A673 (cell line): Measurements from ENCODE around the gene GABRB3. TPM values are rescaled to one million over a fixed set of nuclear protein-coding genes. Genes with fewer than 3 reads are reported as not detected.

Experiments used
- BruUV-seq: library from RNA; stranded (reverse); fragments of 400-500 nt; replicated peaks from 2 replicates; lab custom pipeline; 2021; lab: Mats Ljungman, UMichigan
- CTCF ChIA-PET: fragments of 300-600 bp; sonication (Branson Sonifier 250); formaldehyde crosslinking; loops from one replicate; lab custom pipeline; 2022; ENCODE audit warnings: antibody characterized with exemption; lab: Charles Lee
- POLR2A ChIA-PET: fragments of 300-600 bp; sonication (Branson Sonifier 250); formaldehyde crosslinking; loops from one replicate; lab custom pipeline; 2022; ENCODE audit warnings: antibody characterized with exemption; ENCODE audit not compliant: low non-redundant PET; lab: Charles Lee
- DNase-seq: peaks from one replicate; pipeline ENCODE4 v3.0.0-alpha.2; 2015; ENCODE audit warnings: low spot score
- H3K27ac ChIP-seq: fragments of 200-600 bp; sonication (generic); 2 replicates; pipeline ENCODE4 v1.5.1; 2016; ENCODE audit warnings: mixed run types, low read depth, mild to moderate bottlenecking, mixed read lengths, antibody characterized with exemption, low read length; ENCODE audit not compliant: poor library complexity, severe bottlenecking
- H3K27me3 ChIP-seq: fragments of 200-600 bp; sonication (generic); replicated peaks from 2 replicates; pipeline ENCODE4 v1.6.1; 2017; ENCODE audit warnings: mixed run types, low read depth, mild to moderate bottlenecking, mixed read lengths, antibody characterized with exemption, low read length; ENCODE audit not compliant: insufficient read depth, poor library complexity
- H3K36me3 ChIP-seq: fragments of 200-600 bp; sonication (generic); 2 replicates; pipeline ENCODE4 v1.6.1; 2016; ENCODE audit warnings: mixed run types, mild to moderate bottlenecking, mixed read lengths, antibody characterized with exemption, low read length; ENCODE audit not compliant: insufficient read depth, poor library complexity, severe bottlenecking
- H3K4me1 ChIP-seq: fragments of 200-600 bp; sonication (generic); 2 replicates; pipeline ENCODE4 v1.6.1; 2017; ENCODE audit warnings: mixed run types, mild to moderate bottlenecking, mixed read lengths, antibody characterized with exemption, low read length; ENCODE audit not compliant: insufficient read depth, poor library complexity, severe bottlenecking
- H3K4me3 ChIP-seq: fragments of 200-600 bp; sonication (generic); 2 replicates; pipeline ENCODE4 v1.5.1; 2016; ENCODE audit warnings: low read depth, mixed run types, mild to moderate bottlenecking, mixed read lengths, low read length; ENCODE audit not compliant: poor library complexity, severe bottlenecking
- H3K9me3 ChIP-seq: fragments of 200-600 bp; sonication (generic); 2 replicates; pipeline ENCODE4 v1.6.1; 2016; ENCODE audit warnings: mixed run types, low read depth, mild to moderate bottlenecking, mixed read lengths, antibody characterized with exemption, low read length; ENCODE audit not compliant: poor library complexity, severe bottlenecking
- CTCF ChIP-seq: fragments of 300-800, 200-600 bp; sonication (generic); conservative IDR thresholded peaks from 2 replicates; pipeline ENCODE4 v1.5.1; 2017; ENCODE audit warnings: low read depth, mild to moderate bottlenecking, antibody characterized with exemption, low read length, moderate library complexity, mixed read lengths
- EZH2 ChIP-seq: fragments of 200-600 bp; sonication (generic); IDR thresholded peaks from 2 replicates; pipeline ENCODE4 v1.6.1; 2017; ENCODE audit warnings: borderline replicate concordance, low read depth, mild to moderate bottlenecking, mixed read lengths, antibody characterized with exemption, low read length; ENCODE audit not compliant: poor library complexity, severe bottlenecking
- intact Hi-C: fragments of 100-400 bp; cut with micrococcal nuclease; formaldehyde crosslinking; loops from one replicate; pipeline ENCODE4 v1.10.0; 2022; ENCODE audit not compliant: unreplicated experiment
- total RNA-seq: library from RNA; stranded (reverse); gene quantifications from 2 replicates; pipeline ENCODE4 v1.2.3, GENCODE V29; 2021

GABRB3 gene
- total RNA-seq, 1 experiment from 2014 or later = not detected

GRCh38 chr15:26564361-26564760 lies 208.5 kb downstream of the GABRB3 start:
- intact Hi-C loops = no loop called here
- CTCF ChIA-PET = no interaction called here
- peaks cover 62% of the 10 kb centered on the region for H3K9me3 ChIP-seq
- POLR2A ChIA-PET = no interaction called here
- DNase-seq = no peak
- no peak overlapping the region for H3K27ac ChIP-seq
- BruUV-seq = no TSS peak
- no peaks in the 10 kb centered on the region for H3K4me1 ChIP-seq
- no peak overlapping the region for H3K4me3 ChIP-seq
- H3K36me3 ChIP-seq = no peaks in the 10 kb centered on the region
- no peaks in the 10 kb centered on the region for H3K27me3 ChIP-seq
- no peak for TF ChIP-seq EZH2
- TF ChIP-seq CTCF = no peak

GRCh38 chr15:26562336-26562735 lies 210.5 kb downstream of the GABRB3 start:
- Histone ChIP-seq H3K27ac (no peak overlapping the region), H3K36me3 (no peaks in the 10 kb centered on the region), H3K4me1 (no peaks in the 10 kb centered on the region), H3K9me3 (peaks cover 61% of the 10 kb centered on the region), H3K27me3 (no peaks in the 10 kb centered on the region), H3K4me3 (no peak overlapping the region)
- no peak for DNase-seq
- intact Hi-C loops = no loop called here
- ChIA-PET POLR2A (no interaction called here), CTCF (no interaction called here)
- TF ChIP-seq EZH2 = no peak
- TF ChIP-seq CTCF = no peak
- BruUV-seq = no TSS peak

GRCh38 chr15:26561896-26562295 lies 211.0 kb downstream of the GABRB3 start:
- BruUV-seq = no TSS peak
- Histone ChIP-seq H3K9me3 (peaks cover 62% of the 10 kb centered on the region), H3K27me3 (no peaks in the 10 kb centered on the region), H3K27ac (no peak overlapping the region), H3K4me3 (no peak overlapping the region), H3K36me3 (no peaks in the 10 kb centered on the region), H3K4me1 (no peaks in the 10 kb centered on the region)
- no peak for DNase-seq
- ChIA-PET CTCF (no interaction called here), POLR2A (no interaction called here)
- TF ChIP-seq EZH2 (no peak), CTCF (no peak)
- intact Hi-C loops = no loop called here
